ENCODE measurements around the gene EPB41L1.

EPB41L1 gene

DNA sequence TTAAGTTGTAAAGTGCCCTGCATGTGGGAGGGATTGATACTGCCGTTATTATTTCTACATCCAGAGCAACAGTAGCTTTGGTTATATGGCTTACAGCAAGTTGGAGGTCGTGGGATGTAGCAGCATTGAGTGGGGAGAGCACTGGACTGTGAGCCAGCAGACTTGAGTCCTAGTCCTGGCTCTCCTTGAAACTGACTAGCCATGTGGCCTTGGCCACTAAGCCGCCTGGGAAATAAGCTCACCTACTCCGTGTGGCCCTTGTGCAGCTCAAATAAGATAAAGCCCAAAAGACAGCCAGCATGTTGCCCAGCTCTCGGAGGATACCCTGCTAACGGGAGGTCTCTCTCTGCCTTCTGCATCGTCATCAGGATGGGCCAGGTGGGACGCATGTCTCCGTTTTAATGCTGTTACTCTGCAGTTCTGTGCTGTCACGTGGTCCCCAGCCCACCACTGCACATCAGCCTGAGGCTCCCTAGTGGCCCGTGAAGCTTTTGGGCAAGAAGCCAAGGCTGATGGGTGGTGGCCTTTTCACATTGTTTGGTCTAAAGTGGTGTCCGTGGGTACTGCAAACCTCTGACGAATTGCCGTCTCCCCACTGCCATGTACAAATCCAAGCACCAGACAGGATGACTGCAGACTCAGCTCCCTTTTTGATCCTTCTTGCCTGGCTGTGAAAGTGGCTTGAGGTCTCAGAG lies 7.9 kb downstream of the EPB41L1 start:
- no peak overlapping the region for H3K4me3 ChIP-seq (ENCODE audit: insufficient read depth, low read depth, low read length, poor library complexity, severe bottlenecking)
- no peak for DNase-seq
- H3K36me3 ChIP-seq (ENCODE audit: control insufficient read depth, insufficient read depth, low read length) = no peaks in the 10 kb centered on the region
- H3K27me3 ChIP-seq (replicated peaks; ENCODE audit: control insufficient read depth, insufficient read depth, low read length, poor library complexity, severe bottlenecking) = no peaks in the 10 kb centered on the region
- H3K4me1 ChIP-seq (ENCODE audit: control insufficient read depth, insufficient read depth, low read length, poor library complexity, severe bottlenecking) = no peaks in the 10 kb centered on the region
- H3K9me3 ChIP-seq (ENCODE audit: control insufficient read depth, low read length) = no peaks in the 10 kb centered on the region
- no peak overlapping the region for H3K27ac ChIP-seq (ENCODE audit: insufficient read depth, low read length, poor library complexity, severe bottlenecking)

DNA sequence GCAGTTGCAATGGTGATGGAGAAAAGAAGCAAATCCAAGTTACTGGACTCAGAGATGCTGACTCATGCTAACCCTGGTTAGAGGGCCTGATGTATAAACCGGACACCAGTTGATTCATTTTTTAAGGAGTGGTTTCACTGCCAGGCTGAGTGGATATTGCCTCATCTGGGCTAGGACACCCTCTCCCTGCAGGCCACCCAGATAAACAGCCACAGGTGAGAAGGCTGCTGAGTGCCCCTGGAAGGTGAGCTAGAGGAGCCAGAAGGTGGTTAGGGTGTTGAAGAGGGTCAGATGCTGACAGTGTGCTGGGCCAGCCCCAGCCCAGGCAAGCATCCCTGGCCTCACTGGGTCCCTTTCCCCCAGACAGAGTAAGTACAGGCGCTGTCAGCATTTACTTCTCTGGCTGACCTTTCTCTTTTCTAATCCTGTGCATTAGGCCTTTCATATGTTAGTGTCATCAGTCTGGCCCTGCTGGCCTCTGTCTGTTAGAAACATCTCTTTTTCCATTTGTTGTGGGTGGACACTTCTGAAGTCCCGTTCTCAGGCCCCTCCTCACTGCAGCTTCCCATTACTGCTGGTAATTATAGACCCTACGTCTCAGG lies 13.5 kb downstream of the EPB41L1 start:
- no peaks in the 10 kb centered on the region for H3K27me3 ChIP-seq (replicated peaks; ENCODE audit: control insufficient read depth, insufficient read depth, low read length, poor library complexity, severe bottlenecking)

DNA sequence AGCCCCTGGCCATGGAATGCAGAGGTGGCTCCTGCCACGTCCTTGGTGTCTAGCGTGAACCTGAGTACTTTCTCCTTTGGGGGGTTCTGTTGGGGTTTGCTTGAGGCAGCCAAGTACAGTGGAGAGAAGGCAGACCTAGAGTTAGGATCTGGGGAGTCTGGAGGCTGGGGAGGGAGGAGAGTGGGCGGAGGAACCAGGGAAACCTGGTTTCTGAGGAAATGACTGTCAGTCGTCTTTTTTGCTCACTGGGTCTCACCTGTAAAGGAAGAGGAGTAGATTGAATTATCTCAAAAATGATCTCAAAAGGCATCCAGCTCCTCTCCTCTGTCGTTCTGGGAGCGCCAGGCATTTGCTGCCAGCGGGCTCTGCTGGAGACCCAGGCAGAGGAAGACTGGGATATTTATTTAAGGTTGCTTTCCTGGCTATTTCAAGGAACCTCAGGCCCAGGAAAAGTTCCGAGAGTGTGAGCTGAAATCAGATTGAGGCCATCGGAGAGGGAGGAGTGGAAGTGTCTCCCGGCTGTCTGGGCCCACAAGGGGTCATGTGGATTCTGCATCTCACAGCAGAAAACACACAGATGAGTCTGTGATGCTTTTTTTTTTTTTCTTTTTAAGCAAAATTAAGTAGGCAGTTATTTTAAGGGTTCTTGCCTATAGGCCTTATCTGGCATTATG lies 16.1 kb downstream of the EPB41L1 start:
- no peak overlapping the region for H3K4me3 ChIP-seq (ENCODE audit: insufficient read depth, low read depth, low read length, poor library complexity, severe bottlenecking)
- no peak overlapping the region for H3K27ac ChIP-seq (ENCODE audit: insufficient read depth, low read length, poor library complexity, severe bottlenecking)
- no peaks in the 10 kb centered on the region for H3K9me3 ChIP-seq (ENCODE audit: control insufficient read depth, low read length)
- H3K4me1 ChIP-seq (ENCODE audit: control insufficient read depth, insufficient read depth, low read length, poor library complexity, severe bottlenecking) = peaks cover 3% of the 10 kb centered on the region
- DNase-seq = no peak
- H3K36me3 ChIP-seq (ENCODE audit: control insufficient read depth, insufficient read depth, low read length) = no peaks in the 10 kb centered on the region
- no peaks in the 10 kb centered on the region for H3K27me3 ChIP-seq (replicated peaks; ENCODE audit: control insufficient read depth, insufficient read depth, low read length, poor library complexity, severe bottlenecking)

More for the DNA sequence above, 13.5 kb downstream of the EPB41L1 start:
- Histone ChIP-seq H3K4me1 (ENCODE audit: control insufficient read depth, insufficient read depth, low read length, poor library complexity, severe bottlenecking) (no peaks in the 10 kb centered on the region), H3K36me3 (ENCODE audit: control insufficient read depth, insufficient read depth, low read length) (no peaks in the 10 kb centered on the region), H3K27ac (ENCODE audit: insufficient read depth, low read length, poor library complexity, severe bottlenecking) (no peak overlapping the region), H3K9me3 (ENCODE audit: control insufficient read depth, low read length) (no peaks in the 10 kb centered on the region), H3K4me3 (ENCODE audit: insufficient read depth, low read depth, low read length, poor library complexity, severe bottlenecking) (no peak overlapping the region)
- DNase-seq = no peak

DNA sequence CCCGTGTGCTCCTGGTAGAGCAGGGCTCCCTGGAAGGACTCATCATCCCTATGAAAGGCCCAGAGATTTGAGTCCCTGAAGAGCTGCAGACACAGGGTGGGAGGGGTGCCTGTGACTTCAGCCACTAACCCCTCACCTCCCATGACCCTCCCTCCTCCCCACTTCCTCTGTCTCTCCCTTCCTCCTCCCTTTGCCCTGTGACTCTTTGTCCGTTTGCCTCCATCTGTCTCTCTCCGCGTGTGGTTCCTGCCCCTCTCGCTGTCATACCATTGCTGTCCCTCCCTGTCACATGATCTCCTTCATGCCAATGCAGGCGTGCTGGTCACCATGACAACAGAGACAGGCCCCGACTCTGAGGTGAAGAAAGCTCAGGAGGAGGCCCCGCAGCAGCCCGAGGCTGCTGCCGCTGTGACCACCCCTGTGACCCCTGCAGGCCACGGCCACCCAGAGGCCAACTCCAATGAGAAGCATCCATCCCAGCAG lies 19.0 kb downstream of the EPB41L1 start:
- no peak for DNase-seq
- Histone ChIP-seq H3K36me3 (ENCODE audit: control insufficient read depth, insufficient read depth, low read length) (no peaks in the 10 kb centered on the region), H3K4me3 (ENCODE audit: insufficient read depth, low read depth, low read length, poor library complexity, severe bottlenecking) (no peak overlapping the region), H3K27me3 (replicated peaks; ENCODE audit: control insufficient read depth, insufficient read depth, low read length, poor library complexity, severe bottlenecking) (no peaks in the 10 kb centered on the region), H3K4me1 (ENCODE audit: control insufficient read depth, insufficient read depth, low read length, poor library complexity, severe bottlenecking) (peaks cover 3% of the 10 kb centered on the region), H3K27ac (ENCODE audit: insufficient read depth, low read length, poor library complexity, severe bottlenecking) (no peak overlapping the region), H3K9me3 (ENCODE audit: control insufficient read depth, low read length) (no peaks in the 10 kb centered on the region)

DNA sequence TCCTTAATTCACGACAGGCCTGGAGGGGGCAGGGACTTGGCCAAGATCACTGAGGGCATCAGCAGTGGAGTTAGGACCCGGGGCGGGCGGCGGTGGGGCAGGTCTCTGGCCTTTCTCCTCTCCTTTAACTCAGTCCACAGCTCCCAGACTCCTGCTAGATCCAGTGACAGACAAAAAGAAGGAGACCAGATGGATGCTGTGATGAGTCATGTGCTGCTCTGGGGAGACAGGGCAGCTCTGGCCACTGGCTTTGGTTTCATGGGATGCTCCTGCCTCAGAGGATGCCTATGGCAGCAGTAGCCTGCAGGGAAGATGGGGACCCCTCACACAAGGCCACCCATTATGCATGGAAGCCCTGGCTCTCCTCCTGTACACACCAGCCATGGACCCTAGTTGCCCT lies 20.5 kb downstream of the EPB41L1 start:
- H3K36me3 ChIP-seq (ENCODE audit: control insufficient read depth, insufficient read depth, low read length) = no peaks in the 10 kb centered on the region
- no peaks in the 10 kb centered on the region for H3K9me3 ChIP-seq (ENCODE audit: control insufficient read depth, low read length)
- peaks cover 3% of the 10 kb centered on the region for H3K4me1 ChIP-seq (ENCODE audit: control insufficient read depth, insufficient read depth, low read length, poor library complexity, severe bottlenecking)
- no peak overlapping the region for H3K4me3 ChIP-seq (ENCODE audit: insufficient read depth, low read depth, low read length, poor library complexity, severe bottlenecking)
- H3K27me3 ChIP-seq (replicated peaks; ENCODE audit: control insufficient read depth, insufficient read depth, low read length, poor library complexity, severe bottlenecking) = no peaks in the 10 kb centered on the region
- no peak overlapping the region for H3K27ac ChIP-seq (ENCODE audit: insufficient read depth, low read length, poor library complexity, severe bottlenecking)
- no peak for DNase-seq

DNA sequence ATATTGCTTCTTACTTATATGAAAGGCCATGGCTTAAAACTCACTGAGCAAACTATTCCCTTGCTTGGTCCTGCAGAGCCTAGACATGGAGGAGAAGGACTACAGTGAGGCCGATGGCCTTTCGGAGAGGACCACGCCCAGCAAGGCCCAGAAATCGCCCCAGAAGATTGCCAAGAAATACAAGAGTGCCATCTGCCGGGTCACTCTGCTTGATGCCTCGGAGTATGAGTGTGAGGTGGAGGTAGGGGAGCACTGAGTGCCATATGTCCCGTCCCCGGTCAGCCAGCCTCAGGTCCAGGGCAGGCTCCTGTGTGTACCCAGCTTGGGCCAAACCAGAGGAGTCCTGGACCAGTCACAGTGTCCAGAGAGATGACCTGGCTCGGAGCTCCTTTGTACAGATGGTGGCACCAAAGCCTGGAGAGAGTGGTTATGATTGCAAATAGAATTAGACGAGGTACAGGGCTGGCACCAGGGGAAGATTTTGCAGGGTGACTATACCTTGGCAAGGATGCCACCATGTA lies 21.0 kb downstream of the EPB41L1 start:
- H3K4me3 ChIP-seq (ENCODE audit: insufficient read depth, low read depth, low read length, poor library complexity, severe bottlenecking) = no peak overlapping the region
- H3K27me3 ChIP-seq (replicated peaks; ENCODE audit: control insufficient read depth, insufficient read depth, low read length, poor library complexity, severe bottlenecking) = no peaks in the 10 kb centered on the region
- H3K27ac ChIP-seq (ENCODE audit: insufficient read depth, low read length, poor library complexity, severe bottlenecking) = no peak overlapping the region
- no peaks in the 10 kb centered on the region for H3K36me3 ChIP-seq (ENCODE audit: control insufficient read depth, insufficient read depth, low read length)
- H3K4me1 ChIP-seq (ENCODE audit: control insufficient read depth, insufficient read depth, low read length, poor library complexity, severe bottlenecking) = peaks cover 3% of the 10 kb centered on the region
- DNase-seq = no peak
- H3K9me3 ChIP-seq (ENCODE audit: control insufficient read depth, low read length) = no peaks in the 10 kb centered on the region

DNA sequence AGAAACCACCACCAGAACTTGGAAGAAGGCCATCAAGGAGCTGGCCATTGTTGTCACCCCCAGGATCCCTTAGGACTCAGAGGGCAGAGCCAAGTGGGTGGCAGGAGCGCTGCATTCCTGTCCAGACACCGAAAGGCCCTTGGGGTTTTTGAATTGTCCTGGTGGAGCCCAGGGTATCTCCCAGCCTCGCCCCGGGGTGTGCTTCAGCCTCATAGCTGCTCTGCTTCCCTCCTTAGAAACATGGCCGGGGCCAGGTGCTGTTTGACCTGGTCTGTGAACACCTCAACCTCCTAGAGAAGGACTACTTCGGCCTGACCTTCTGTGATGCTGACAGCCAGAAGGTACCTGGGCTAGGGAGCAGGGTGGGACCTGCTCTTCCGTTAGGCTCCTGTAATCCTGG lies 23.2 kb downstream of the EPB41L1 start:
- peaks cover 3% of the 10 kb centered on the region for H3K4me1 ChIP-seq (ENCODE audit: control insufficient read depth, insufficient read depth, low read length, poor library complexity, severe bottlenecking)
- no peaks in the 10 kb centered on the region for H3K36me3 ChIP-seq (ENCODE audit: control insufficient read depth, insufficient read depth, low read length)
- H3K9me3 ChIP-seq (ENCODE audit: control insufficient read depth, low read length) = no peaks in the 10 kb centered on the region
- H3K27me3 ChIP-seq (replicated peaks; ENCODE audit: control insufficient read depth, insufficient read depth, low read length, poor library complexity, severe bottlenecking) = no peaks in the 10 kb centered on the region
- no peak overlapping the region for H3K4me3 ChIP-seq (ENCODE audit: insufficient read depth, low read depth, low read length, poor library complexity, severe bottlenecking)
- H3K27ac ChIP-seq (ENCODE audit: insufficient read depth, low read length, poor library complexity, severe bottlenecking) = no peak overlapping the region
- no peak for DNase-seq

DNA sequence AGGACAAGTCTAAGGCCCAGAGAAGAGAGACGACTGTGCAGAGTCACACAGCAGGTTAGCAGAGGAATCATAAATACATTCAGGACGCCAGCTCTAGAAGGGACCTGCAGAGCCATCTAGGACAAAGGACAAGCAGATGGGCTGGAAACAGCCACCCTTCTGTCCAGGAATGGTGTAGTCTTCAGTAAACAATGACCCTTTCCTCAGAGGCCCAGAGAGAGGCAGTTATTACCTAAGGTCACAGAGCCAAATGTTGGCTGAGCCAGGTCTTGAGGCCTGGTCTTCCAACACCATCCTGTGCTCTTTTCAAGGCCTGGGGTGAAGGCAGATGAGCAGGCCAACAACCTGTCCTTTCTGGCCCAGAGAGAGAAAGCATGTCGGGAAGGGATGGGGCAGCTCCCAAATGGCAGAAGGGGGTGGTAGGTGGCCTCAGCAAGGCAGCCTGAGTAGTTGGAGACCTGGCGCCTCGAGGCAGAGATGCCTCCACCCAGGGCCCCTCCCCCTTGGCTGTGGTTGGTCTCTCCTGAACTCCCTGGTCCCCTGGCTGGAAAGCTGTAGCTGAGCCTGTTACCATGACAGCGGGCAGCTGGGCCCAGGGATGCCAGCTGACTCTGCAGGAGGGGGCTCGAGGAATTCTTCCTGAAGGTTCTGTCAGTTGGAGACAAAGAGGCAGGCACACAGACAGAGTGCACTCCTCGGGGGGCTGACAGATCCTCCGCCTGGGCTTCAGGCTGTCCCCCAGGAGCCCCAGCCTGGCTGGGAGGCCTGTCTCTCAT lies 24.8 kb downstream of the EPB41L1 start:
- H3K27ac ChIP-seq (ENCODE audit: insufficient read depth, low read length, poor library complexity, severe bottlenecking) = no peak overlapping the region
- H3K27me3 ChIP-seq (replicated peaks; ENCODE audit: control insufficient read depth, insufficient read depth, low read length, poor library complexity, severe bottlenecking) = no peaks in the 10 kb centered on the region
- no peaks in the 10 kb centered on the region for H3K36me3 ChIP-seq (ENCODE audit: control insufficient read depth, insufficient read depth, low read length)
- no peaks in the 10 kb centered on the region for H3K9me3 ChIP-seq (ENCODE audit: control insufficient read depth, low read length)
- no peak overlapping the region for H3K4me3 ChIP-seq (ENCODE audit: insufficient read depth, low read depth, low read length, poor library complexity, severe bottlenecking)
- H3K4me1 ChIP-seq (ENCODE audit: control insufficient read depth, insufficient read depth, low read length, poor library complexity, severe bottlenecking) = no peaks in the 10 kb centered on the region
- no peak for DNase-seq

DNA sequence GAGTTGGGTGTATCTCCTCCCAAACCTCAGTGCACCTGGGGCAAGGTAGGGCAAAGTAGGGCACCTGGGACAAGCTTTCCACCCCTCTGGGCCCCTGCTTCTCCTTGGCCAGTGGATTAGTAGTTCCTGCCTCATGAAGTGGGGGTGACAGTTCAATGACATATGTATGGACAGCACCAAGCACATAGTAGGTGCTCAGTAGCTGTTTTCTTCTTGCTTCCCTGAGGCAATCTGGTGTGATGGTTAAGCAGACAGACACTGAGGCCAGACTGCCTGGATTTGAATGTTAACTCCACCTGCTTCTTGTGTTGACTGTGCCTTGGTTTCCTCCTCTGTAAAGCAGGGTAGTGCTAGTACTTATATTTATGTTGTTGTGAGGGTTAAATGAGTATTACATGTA lies 25.8 kb downstream of the EPB41L1 start:
- Histone ChIP-seq H3K9me3 (ENCODE audit: control insufficient read depth, low read length) (no peaks in the 10 kb centered on the region), H3K27ac (ENCODE audit: insufficient read depth, low read length, poor library complexity, severe bottlenecking) (no peak overlapping the region), H3K27me3 (replicated peaks; ENCODE audit: control insufficient read depth, insufficient read depth, low read length, poor library complexity, severe bottlenecking) (no peaks in the 10 kb centered on the region), H3K4me3 (ENCODE audit: insufficient read depth, low read depth, low read length, poor library complexity, severe bottlenecking) (no peak overlapping the region), H3K4me1 (ENCODE audit: control insufficient read depth, insufficient read depth, low read length, poor library complexity, severe bottlenecking) (no peaks in the 10 kb centered on the region), H3K36me3 (ENCODE audit: control insufficient read depth, insufficient read depth, low read length) (no peaks in the 10 kb centered on the region)
- DNase-seq = no peak
